ENCODE measurements around the gene EDN1. TPM values are rescaled to one million over a fixed set of nuclear protein-coding genes. Genes with fewer than 3 reads are reported as not detected.

The EDN1 gene
- total and polyA plus RNA-seq, 9 of the 15 experiments (the other 6 are each of a cell fraction or from before 2014, with no cell fraction given) = 0.03 to 0.06 TPM; not detected in 7

DNA sequence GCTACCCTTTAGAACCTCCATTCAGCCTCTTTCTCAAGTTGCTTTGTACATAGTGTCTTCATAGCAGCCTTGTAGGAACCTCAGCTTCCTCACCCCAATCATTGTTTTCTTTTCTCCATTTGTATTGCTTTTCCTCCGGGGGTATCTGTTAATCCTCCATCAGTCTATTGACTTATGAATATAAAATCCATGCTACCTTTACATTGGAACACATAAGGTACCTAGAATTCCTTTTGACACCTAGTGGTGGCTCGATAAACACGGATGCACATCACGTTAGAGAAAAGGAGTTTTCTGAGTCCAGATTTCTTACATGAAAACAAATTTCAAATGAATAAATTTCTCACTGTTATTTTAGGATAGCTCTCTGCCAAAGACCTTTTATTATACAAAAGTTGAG is 6.3 kb upstream of the EDN1 start:
- CTCF ChIA-PET (ENCODE audit: low intra/inter-chr PET ratio) = no interaction called here
- H3K4me2 ChIP-seq (ENCODE audit: insufficient read depth, low read length) = no peak overlapping the region
- intact Hi-C loops (cut with micrococcal nuclease) (no loop called here), in situ Hi-C loops (cut with MboI) (no loop called here)
- DNase-seq (ENCODE audit: extremely low read depth in 1 of 4, low spot score in 3 of 4) (no peak), FAIRE-seq (no peak), ATAC-seq (no peak)
- H3K9me3 ChIP-seq (replicated peaks; ENCODE audit: control insufficient read depth, insufficient read depth, low read depth, low read length) = no peaks in the 10 kb centered on the region
- peaks cover 5 to 8% of the 10 kb centered on the region in 2 experiments; a peak in 3 of 5 replicates for H3K27me3 ChIP-seq (ENCODE audit: control insufficient read depth in 2 of 2, insufficient read depth in 2 of 2, low read length in 2 of 2)
- no peaks in the 10 kb centered on the region for H3K36me3 ChIP-seq (ENCODE audit: control insufficient read depth, insufficient read depth, low read length)
- no TSS peak for BruUV-seq (replicated peaks)
- H3K9ac ChIP-seq (ENCODE audit: insufficient read depth in 1 of 2, low read depth in 2 of 2, low read length in 2 of 2) = no peak overlapping the region
- H3K27ac ChIP-seq (ENCODE audit: extremely low read depth, low read depth, low read length) = no peak overlapping the region
- no peaks in the 10 kb centered on the region for H3K9me1 ChIP-seq (ENCODE audit: control insufficient read depth, insufficient read depth, low read length)
- H3K4me3 ChIP-seq = no peak overlapping the region
- H2AFZ ChIP-seq (ENCODE audit: low read depth, low read length) = no peak overlapping the region
- no peaks in the 10 kb centered on the region for H4K20me1 ChIP-seq (replicated peaks; ENCODE audit: control insufficient read depth, insufficient read depth, low read length)
- H3K4me1 ChIP-seq (replicated peaks in 1 of 2; ENCODE audit: control insufficient read depth in 2 of 2, insufficient read depth in 2 of 2, low read length in 2 of 2) = peaks cover 0 to 5% of the 10 kb centered on the region in 2 experiments; a peak in 1 of 5 replicates
- POLR2A ChIA-PET = no interaction called here
- TF ChIP-seq ZNF224 (CRISPR knock-in tag; IDR thresholded peaks at IDR 0.05) = no peak
- no peak for TF ChIP-seq RFX7 (CRISPR knock-in tag; IDR thresholded peaks at IDR 0.05)
- no peak for TF ChIP-seq BMI1 (IDR thresholded peaks at IDR 0.05; ENCODE audit: low read length)
- TF ChIP-seq RHOXF2B (CRISPR knock-in tag; conservative IDR thresholded peaks at IDR 0.05) = no peak
- no peak for TF ChIP-seq DACH1 (IDR thresholded peaks at IDR 0.05; ENCODE audit: partially characterized antibody)
- no peak for TF ChIP-seq STAT6 (CRISPR knock-in tag; IDR thresholded peaks at IDR 0.05)
- no peak for TF ChIP-seq EHMT2 (IDR thresholded peaks at IDR 0.05)
- no peak for TF ChIP-seq ZNF785 (CRISPR knock-in tag; IDR thresholded peaks at IDR 0.05)
- H3K79me2 ChIP-seq (ENCODE audit: control insufficient read depth, insufficient read depth, low read length) = no peaks in the 10 kb centered on the region
- 3% methylated on average over 4 of the region's 4 CpGs for WGBS (ENCODE audit: insufficient coverage, low coverage, missing lambda C conversion rate)
